Small intestine (tissue), 7 donors: ENCODE data around the gene TMEM164. TPM values are rescaled to one million over a fixed set of nuclear protein-coding genes. Genes with fewer than 3 reads are reported as not detected.

Experiments used
- DNase-seq, 2 donors: peaks; one replicate each; pipeline versions ENCODE4 v3.0.0 to v3.0.0-alpha.2; 2013
- FAIRE-seq: peaks from 2 replicates; lab custom pipeline; 2012; peaks lifted over from hg19 to GRCh38; lab: Jason Lieb, UNC
- H3K27ac ChIP-seq, 3 donors: one replicate each; pipeline ENCODE4 v1.5.1; 2013; ENCODE audit warnings: low read length in 2 of 3, mild to moderate bottlenecking in 2 of 3, control low read depth in 1 of 3, inconsistent platforms in 1 of 3, low read depth in 1 of 3, moderate library complexity in 1 of 3
- H3K27me3 ChIP-seq, 3 donors: one replicate each; pipeline ENCODE4 v1.6.1; 2013; ENCODE audit warnings: low read length in 3 of 3, inconsistent platforms in 1 of 3; ENCODE audit not compliant: control insufficient read depth in 3 of 3, insufficient read depth in 3 of 3
- H3K36me3 ChIP-seq, 3 donors: one replicate each; pipeline ENCODE4 v1.6.1; 2013; ENCODE audit warnings: low read length in 3 of 3, inconsistent platforms in 1 of 3, low read depth in 1 of 3, mild to moderate bottlenecking in 1 of 3, moderate library complexity in 1 of 3; ENCODE audit not compliant: control insufficient read depth in 3 of 3, insufficient read depth in 2 of 3
- H3K4me1 ChIP-seq, 3 donors: one replicate each; pipeline ENCODE4 v1.6.1; 2013; ENCODE audit warnings: low read length in 2 of 3, inconsistent platforms in 1 of 3, low read depth in 1 of 3, mild to moderate bottlenecking in 1 of 3, moderate library complexity in 1 of 3; ENCODE audit not compliant: control insufficient read depth in 3 of 3, insufficient read depth in 2 of 3
- H3K4me3 ChIP-seq, 3 donors: one replicate each; pipeline ENCODE4 v1.5.1; 2013; ENCODE audit warnings: low read length in 3 of 3, control low read depth in 1 of 3, inconsistent platforms in 1 of 3, low read depth in 1 of 3, mild to moderate bottlenecking in 1 of 3, moderate library complexity in 1 of 3
- H3K9me3 ChIP-seq, 2 donors: one replicate each; pipeline ENCODE4 v1.6.1; 2013; ENCODE audit warnings: low read depth in 1 of 2, low read length in 1 of 2; ENCODE audit not compliant: control insufficient read depth in 2 of 2, insufficient read depth in 1 of 2
- WGBS, 3 donors: extraction: QIAGEN DNeasy Blood & Tissue Kit; methylation state at CpG; one replicate each; pipeline ENCODE4 v1.1.7; 2013; 5-methylcytosine and 5-hydroxymethylcytosine counted together
- polyA plus RNA-seq, 4 donors: library from polyadenylated mRNA; stranded (reverse) in 3 of 4; unstranded in 1 of 4; fragments of 200-250 nt in 3 of 4; fragments of 120-200 nt in 1 of 4; gene quantifications; one replicate each; pipeline versions ENCODE4 v1.2.1 to v1.2.3, GENCODE V29; 2013
- donor health status: healthy with polysubstance abuse.
- donor health status: control.
- donor health status: control.
- donor health status: Bipolar disorder and iron deficiency.
- donor health status: healthy.

TMEM164 gene
- polyA plus RNA-seq, 4 donors: 17.0 to 64.6 (median 22.2) TPM

- 65 to 96% (median 89%) methylated on average over 3 of the region's 3 CpGs for WGBS, 3 donors
- Histone ChIP-seq H3K27me3 (no peaks in the 10 kb centered on the region), H3K9me3 (peaks cover 0 to 3% of the 10 kb centered on the region in 2 donors), H3K4me1 (no peaks in the 10 kb centered on the region), H3K36me3 (peaks cover 0 to 3% (median 0%) of the 10 kb centered on the region in 3 donors), H3K27ac (no peak overlapping the region), H3K4me3 (no peak overlapping the region)
- DNase-seq (no peak), FAIRE-seq (no peak)
These were observed 56.5 kb downstream of the TMEM164 start for GRCh38 chrX:110059410-110059809.

GRCh38 chrX:110060317-110060716, 57.4 kb downstream of the TMEM164 start:
- FAIRE-seq (no peak), DNase-seq (no peak)
- Histone ChIP-seq H3K4me3 (no peak overlapping the region), H3K9me3 (peaks cover 0 to 3% of the 10 kb centered on the region in 2 donors), H3K36me3 (no peaks in the 10 kb centered on the region), H3K27me3 (no peaks in the 10 kb centered on the region), H3K27ac (no peak overlapping the region), H3K4me1 (no peaks in the 10 kb centered on the region)

- no peaks in the 10 kb centered on the region for H3K27me3 ChIP-seq
- FAIRE-seq (no peak), DNase-seq (no peak)
- no peak overlapping the region for H3K27ac ChIP-seq
- no peaks in the 10 kb centered on the region for H3K36me3 ChIP-seq
- WGBS, 3 donors: 63 to 97% (median 83%) methylated on average over 1 of the region's 1 CpG
- no peaks in the 10 kb centered on the region for H3K4me1 ChIP-seq
- H3K4me3 ChIP-seq: no peak overlapping the region
- peaks cover 0 to 3% of the 10 kb centered on the region in 2 donors for H3K9me3 ChIP-seq
These were observed 58.1 kb downstream of the TMEM164 start for GRCh38 chrX:110060846-110061537.

- Histone ChIP-seq H3K9me3 (peaks cover 0 to 3% of the 10 kb centered on the region in 2 donors), H3K4me1 (no peaks in the 10 kb centered on the region), H3K27me3 (no peaks in the 10 kb centered on the region), H3K4me3 (no peak overlapping the region), H3K36me3 (no peaks in the 10 kb centered on the region), H3K27ac (no peak overlapping the region)
- DNase-seq (no peak), FAIRE-seq (no peak)
- 69 to 100% (median 78%) methylated on average over 1 of the region's 1 CpG for WGBS, 3 donors
These were observed 60.0 kb downstream of the TMEM164 start for GRCh38 chrX:110062919-110063318.

GRCh38 chrX:110066488-110067225, 63.7 kb downstream of the TMEM164 start:
- no peak for FAIRE-seq

GRCh38 chrX:110070970-110071369, 68.1 kb downstream of the TMEM164 start:
- Histone ChIP-seq H3K9me3 (no peaks in the 10 kb centered on the region), H3K4me1 (no peaks in the 10 kb centered on the region), H3K27ac (no peak overlapping the region), H3K4me3 (no peak overlapping the region), H3K36me3 (peaks cover 0 to 4% (median 0%) of the 10 kb centered on the region in 3 donors), H3K27me3 (no peaks in the 10 kb centered on the region)
- FAIRE-seq (no peak), DNase-seq (no peak)
- 87 to 100% (median 87%) methylated on average over 2 of the region's 2 CpGs for WGBS, 3 donors

More at GRCh38 chrX:110066488-110067225, 63.7 kb downstream of the TMEM164 start:
- no peaks in the 10 kb centered on the region for H3K27me3 ChIP-seq
- H3K9me3 ChIP-seq: no peaks in the 10 kb centered on the region
- H3K4me1 ChIP-seq: no peaks in the 10 kb centered on the region
- H3K36me3 ChIP-seq: no peaks in the 10 kb centered on the region
- no peak for DNase-seq
- H3K27ac ChIP-seq: no peak overlapping the region
- H3K4me3 ChIP-seq: no peak overlapping the region
- 45 to 63% (median 57%) methylated on average over 6 to 7 of the region's 7 CpGs for WGBS, 3 donors

GRCh38 chrX:110081320-110081719, 78.4 kb downstream of the TMEM164 start:
- H3K9me3 ChIP-seq: no peaks in the 10 kb centered on the region
- H3K4me1 ChIP-seq: peaks cover 0 to 3% (median 2%) of the 10 kb centered on the region in 3 donors
- no peak overlapping the region for H3K27ac ChIP-seq
- FAIRE-seq (no peak), DNase-seq (no peak)
- H3K36me3 ChIP-seq: peaks cover 0 to 7% (median 0%) of the 10 kb centered on the region in 3 donors
- no peak overlapping the region for H3K4me3 ChIP-seq
- H3K27me3 ChIP-seq: no peaks in the 10 kb centered on the region

GRCh38 chrX:110081740-110082139, 78.8 kb downstream of the TMEM164 start:
- no peak overlapping the region for H3K27ac ChIP-seq
- DNase-seq: no peak
- WGBS, 3 donors: 59 to 80% (median 79%) methylated on average over 1 of the region's 1 CpG
- no peak for FAIRE-seq
- peaks cover 0 to 4% (median 2%) of the 10 kb centered on the region in 3 donors for H3K4me1 ChIP-seq
- H3K36me3 ChIP-seq: peaks cover 0 to 7% (median 0%) of the 10 kb centered on the region in 3 donors
- H3K4me3 ChIP-seq: no peak overlapping the region
- H3K9me3 ChIP-seq: no peaks in the 10 kb centered on the region
- no peaks in the 10 kb centered on the region for H3K27me3 ChIP-seq
